Neural cell (in vitro differentiated cells): ENCODE data around the gene SMAD9. TPM values are rescaled to one million over a fixed set of nuclear protein-coding genes. Genes with fewer than 3 reads are reported as not detected.

ENCODE experiments used
- H2AFZ ChIP-seq: fragments of 200-600, 300-800 bp; sonication (generic), shearing (Covaris generic); 2 replicates; pipeline ENCODE4 v1.6.0; 2014; ENCODE audit warnings: low read depth, mild to moderate bottlenecking, antibody characterized with exemption, low read length, moderate library complexity
- H3F3A ChIP-seq: fragments of 200-600 bp; shearing (Covaris generic); 2 replicates; pipeline ENCODE4 v1.6.1; 2016; ENCODE audit warnings: mild to moderate bottlenecking, moderate library complexity, mixed read lengths, antibody characterized with exemption, low read length; ENCODE audit not compliant: insufficient read depth, poor library complexity, severe bottlenecking
- H3K27ac ChIP-seq: fragments of 200-600, 300-800 bp; sonication (generic), shearing (Covaris generic); 2 replicates; pipeline ENCODE4 v1.5.1; 2014; ENCODE audit warnings: mild to moderate bottlenecking, low read length, moderate library complexity
- H3K27me3 ChIP-seq: fragments of 300-800, 200-600 bp; sonication (generic), shearing (Covaris generic); 2 replicates; pipeline ENCODE4 v1.6.0; 2014; ENCODE audit warnings: mild to moderate bottlenecking, low read depth, low read length, moderate library complexity; ENCODE audit not compliant: insufficient read depth
- H3K36me3 ChIP-seq: fragments of 300-800, 200-600 bp; sonication (generic), shearing (Covaris generic); 2 replicates; pipeline ENCODE4 v1.5.1; 2014; ENCODE audit warnings: mild to moderate bottlenecking, antibody characterized with exemption, low read length, moderate library complexity; ENCODE audit not compliant: insufficient read depth
- H3K4me2 ChIP-seq: fragments of 300-800, 200-600 bp; sonication (generic), shearing (Covaris generic); 2 replicates; pipeline ENCODE4 v1.6.0; 2014; ENCODE audit warnings: mild to moderate bottlenecking, low read length
- H3K4me3 ChIP-seq: fragments of 300-800, 200-600 bp; sonication (generic), shearing (Covaris generic); 2 replicates; pipeline ENCODE4 v1.5.1; 2014; ENCODE audit warnings: mild to moderate bottlenecking, low read length, moderate library complexity
- H3K79me2 ChIP-seq: fragments of 200-600 bp; shearing (Covaris generic); replicated peaks from 2 replicates; pipeline ENCODE4 v1.6.0; 2014; ENCODE audit warnings: mild to moderate bottlenecking, low read length, moderate library complexity; ENCODE audit not compliant: insufficient read depth
- H3K9ac ChIP-seq: fragments of 300-800, 200-600 bp; sonication (generic), shearing (Covaris generic); 2 replicates; pipeline ENCODE4 v1.6.1; 2016; ENCODE audit warnings: mild to moderate bottlenecking, low read length, mixed read lengths
- H3K9me2 ChIP-seq: fragments of 200-600 bp; shearing (Covaris generic); 2 replicates; pipeline ENCODE4 v1.6.1; 2016; ENCODE audit warnings: mild to moderate bottlenecking, low read length, mixed read lengths; ENCODE audit not compliant: insufficient read depth
- H3K9me3 ChIP-seq: fragments of 200-600, 300-800 bp; sonication (generic), shearing (Covaris generic); 2 replicates; pipeline ENCODE4 v1.6.1; 2016; ENCODE audit warnings: mild to moderate bottlenecking, mixed run types, low read length, moderate library complexity, mixed read lengths
- H4K20me1 ChIP-seq: fragments of 200-600 bp; shearing (Covaris generic); 2 replicates; pipeline ENCODE4 v1.6.1; 2016; ENCODE audit warnings: mild to moderate bottlenecking, mixed run types; ENCODE audit not compliant: insufficient read depth
- CTCF ChIP-seq: fragments of 450-650 bp; IDR thresholded peaks from 2 replicates; pipeline ENCODE4 v1.5.1; 2014; ENCODE audit warnings: antibody characterized with exemption, mild to moderate bottlenecking, moderate library complexity; ENCODE audit not compliant: poor library complexity, severe bottlenecking
- EP300 ChIP-seq: fragments of 450-650 bp; conservative IDR thresholded peaks from 2 replicates; pipeline ENCODE4 v1.6.1; 2014; ENCODE audit warnings: antibody characterized with exemption, mild to moderate bottlenecking, moderate library complexity; ENCODE audit not compliant: poor library complexity, severe bottlenecking
- EZH2 ChIP-seq: fragments of 200-600, 300-800 bp; shearing (Covaris generic), sonication (generic); IDR thresholded peaks from 2 replicates; pipeline ENCODE4 v1.6.1; 2014; ENCODE audit warnings: antibody characterized with exemption, low read length, borderline replicate concordance, mild to moderate bottlenecking; ENCODE audit not compliant: insufficient read depth, poor library complexity, severe bottlenecking
- MXI1 ChIP-seq: fragments of 450-650 bp; conservative IDR thresholded peaks from 2 replicates; pipeline ENCODE4 v1.6.1; 2014; ENCODE audit warnings: antibody characterized with exemption, mild to moderate bottlenecking; ENCODE audit not compliant: poor library complexity, severe bottlenecking
- POLR2AphosphoS5 ChIP-seq: IDR thresholded peaks from 2 replicates; pipeline ENCODE4 v1.6.1; 2012
- RAD21 ChIP-seq: fragments of 450-650 bp; conservative IDR thresholded peaks from 2 replicates; pipeline ENCODE4 v1.6.1; 2014; ENCODE audit warnings: antibody characterized with exemption, mild to moderate bottlenecking, moderate library complexity
- SMC3 ChIP-seq: fragments of 450-650 bp; conservative IDR thresholded peaks from 2 replicates; pipeline ENCODE4 v1.6.1; 2014; ENCODE audit warnings: antibody characterized with exemption, mild to moderate bottlenecking, moderate library complexity; ENCODE audit not compliant: poor library complexity
- TAF1 ChIP-seq: IDR thresholded peaks from 2 replicates; pipeline ENCODE4 v1.6.1; 2012; ENCODE audit warnings: low read depth
- polyA plus RNA-seq: library from polyadenylated mRNA; depleted of rRNA; stranded (reverse); fragments of >200 nt; gene quantifications from 2 replicates; pipeline ENCODE4 v1.2.3, GENCODE V29; 2014
- TF ChIP-seq, protein P1 (sequence below): IDR thresholded peaks from 2 replicates; pipeline ENCODE4 v1.6.1; 2012; ENCODE audit warnings: borderline replicate concordance

SMAD9 gene
- polyA plus RNA-seq, 1 donor from 2014 or later: 2.5 TPM

GRCh38 chr13:36804588-36804987, 115.5 kb downstream of the SMAD9 start:
- Histone ChIP-seq H3K27me3 (no peaks in the 10 kb centered on the region), H3K27ac (no peak overlapping the region)

DNA sequence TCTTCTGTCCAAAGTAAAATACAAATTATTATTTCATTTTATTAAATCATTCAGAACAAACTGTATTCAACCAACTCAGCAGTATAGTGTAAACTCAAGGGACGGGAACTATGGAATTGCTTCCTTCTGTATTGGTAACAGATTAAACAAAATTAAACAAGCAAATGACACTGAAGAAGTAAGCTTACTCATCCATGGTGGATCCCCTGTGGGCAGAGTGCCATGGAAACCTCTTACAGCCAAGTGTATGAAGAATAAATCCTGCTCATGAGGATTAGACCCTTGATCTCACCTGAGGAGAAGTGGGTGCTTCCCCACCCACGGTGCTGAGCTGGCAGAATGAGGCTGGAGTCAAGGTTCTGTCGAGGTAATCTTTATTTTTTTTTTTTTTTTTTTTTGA, 119.0 kb downstream of the SMAD9 start:
- Histone ChIP-seq H3K9me2 (no peaks in the 10 kb centered on the region), H4K20me1 (no peaks in the 10 kb centered on the region), H3K9me3 (no peaks in the 10 kb centered on the region), H3K36me3 (no peaks in the 10 kb centered on the region), H3F3A (no peaks in the 10 kb centered on the region), H3K9ac (no peak overlapping the region), H2AFZ (no peak overlapping the region), H3K79me2 (no peaks in the 10 kb centered on the region), H3K4me2 (no peak overlapping the region), H3K27ac (no peak overlapping the region), H3K27me3 (no peaks in the 10 kb centered on the region), H3K4me3 (no peak overlapping the region)
- no peak for TF ChIP-seq RAD21
- TF ChIP-seq TAF1: no peak
- TF ChIP-seq EP300: no peak

More at GRCh38 chr13:36804588-36804987, 115.5 kb downstream of the SMAD9 start:
- Histone ChIP-seq H3K4me2 (no peak overlapping the region), H3K4me3 (no peak overlapping the region), H3K9me2 (no peaks in the 10 kb centered on the region), H3K79me2 (no peaks in the 10 kb centered on the region), H3K9me3 (no peaks in the 10 kb centered on the region), H3K9ac (no peak overlapping the region), H3K36me3 (no peaks in the 10 kb centered on the region), H2AFZ (no peak overlapping the region), H3F3A (no peaks in the 10 kb centered on the region), H4K20me1 (no peaks in the 10 kb centered on the region)
- no peak for TF ChIP-seq POLR2AphosphoS5
- TF ChIP-seq RAD21: no peak
- TF ChIP-seq EP300: no peak
- TF ChIP-seq EZH2: no peak
- no peak for TF ChIP-seq SMC3
- TF ChIP-seq TAF1: no peak
- TF ChIP-seq, protein P1, sequence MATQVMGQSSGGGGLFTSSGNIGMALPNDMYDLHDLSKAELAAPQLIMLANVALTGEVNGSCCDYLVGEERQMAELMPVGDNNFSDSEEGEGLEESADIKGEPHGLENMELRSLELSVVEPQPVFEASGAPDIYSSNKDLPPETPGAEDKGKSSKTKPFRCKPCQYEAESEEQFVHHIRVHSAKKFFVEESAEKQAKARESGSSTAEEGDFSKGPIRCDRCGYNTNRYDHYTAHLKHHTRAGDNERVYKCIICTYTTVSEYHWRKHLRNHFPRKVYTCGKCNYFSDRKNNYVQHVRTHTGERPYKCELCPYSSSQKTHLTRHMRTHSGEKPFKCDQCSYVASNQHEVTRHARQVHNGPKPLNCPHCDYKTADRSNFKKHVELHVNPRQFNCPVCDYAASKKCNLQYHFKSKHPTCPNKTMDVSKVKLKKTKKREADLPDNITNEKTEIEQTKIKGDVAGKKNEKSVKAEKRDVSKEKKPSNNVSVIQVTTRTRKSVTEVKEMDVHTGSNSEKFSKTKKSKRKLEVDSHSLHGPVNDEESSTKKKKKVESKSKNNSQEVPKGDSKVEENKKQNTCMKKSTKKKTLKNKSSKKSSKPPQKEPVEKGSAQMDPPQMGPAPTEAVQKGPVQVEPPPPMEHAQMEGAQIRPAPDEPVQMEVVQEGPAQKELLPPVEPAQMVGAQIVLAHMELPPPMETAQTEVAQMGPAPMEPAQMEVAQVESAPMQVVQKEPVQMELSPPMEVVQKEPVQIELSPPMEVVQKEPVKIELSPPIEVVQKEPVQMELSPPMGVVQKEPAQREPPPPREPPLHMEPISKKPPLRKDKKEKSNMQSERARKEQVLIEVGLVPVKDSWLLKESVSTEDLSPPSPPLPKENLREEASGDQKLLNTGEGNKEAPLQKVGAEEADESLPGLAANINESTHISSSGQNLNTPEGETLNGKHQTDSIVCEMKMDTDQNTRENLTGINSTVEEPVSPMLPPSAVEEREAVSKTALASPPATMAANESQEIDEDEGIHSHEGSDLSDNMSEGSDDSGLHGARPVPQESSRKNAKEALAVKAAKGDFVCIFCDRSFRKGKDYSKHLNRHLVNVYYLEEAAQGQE: no peak
- TF ChIP-seq MXI1: no peak
- no peak for TF ChIP-seq CTCF

- Histone ChIP-seq H3K9me2 (no peaks in the 10 kb centered on the region), H3K4me2 (no peak overlapping the region), H3K9ac (no peak overlapping the region), H3K27me3 (no peaks in the 10 kb centered on the region), H3K4me3 (no peak overlapping the region), H2AFZ (no peak overlapping the region), H3F3A (no peaks in the 10 kb centered on the region), H3K36me3 (no peaks in the 10 kb centered on the region), H4K20me1 (no peaks in the 10 kb centered on the region), H3K9me3 (no peaks in the 10 kb centered on the region), H3K27ac (no peak overlapping the region), H3K79me2 (no peaks in the 10 kb centered on the region)
- no peak for TF ChIP-seq POLR2AphosphoS5
- no peak for TF ChIP-seq TAF1
- no peak for TF ChIP-seq MXI1
- TF ChIP-seq RAD21: no peak
- TF ChIP-seq CTCF: no peak
- TF ChIP-seq SMC3: no peak
- TF ChIP-seq EZH2: no peak
- TF ChIP-seq EP300: no peak
- TF ChIP-seq, protein P1: no peak
These were observed 124.0 kb downstream of the SMAD9 start for GRCh38 chr13:36796052-36796451.
